Activated gamma-delta T cell treated with Interleukin-2 at 50 U/mL for 16 hours (primary cell): ENCODE data around the gene CCT8.
"Not testable (repeated sequence)": the region's sequence is repeated elsewhere in the genome, so short reads cannot be mapped to it uniquely, and the experiment has no call there.

Experiments
- DNase-seq: peaks from one replicate; pipeline ENCODE4 v3.0.0-alpha.2; 2020

The CCT8 gene

DNA sequence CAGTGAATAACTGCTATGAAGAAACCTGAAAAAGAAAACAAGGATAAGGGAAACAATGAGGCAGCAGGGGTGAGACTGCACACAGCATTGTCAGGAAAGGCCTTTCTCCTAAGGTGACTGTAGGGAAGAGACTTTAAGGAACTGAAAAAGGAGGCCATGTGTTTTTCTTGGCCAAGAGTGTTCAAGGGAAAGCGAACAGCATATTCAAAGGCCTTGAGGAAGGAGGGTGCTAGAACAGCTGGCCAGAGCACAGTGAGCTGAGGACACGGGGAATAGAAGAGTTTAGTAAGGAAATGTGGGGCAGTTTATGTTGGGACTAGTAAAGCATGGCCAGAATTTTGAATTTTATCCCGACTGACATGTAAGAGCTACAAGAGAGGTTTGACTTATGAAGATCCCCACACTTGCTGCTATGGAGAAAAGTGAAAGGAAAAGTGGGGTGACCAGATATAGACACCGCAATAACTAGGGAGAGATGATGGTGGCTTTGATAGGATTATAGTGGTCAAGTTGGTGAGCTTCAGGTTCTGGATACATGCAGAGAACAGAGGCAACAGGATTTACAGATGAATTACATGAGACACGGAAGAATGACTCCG lies 55.7 kb downstream of the CCT8 start:
- DNase-seq: no peak

- DNase-seq: not testable (repeated sequence)
Observed at GRCh38 chr21:29011236-29011635, 62.2 kb downstream of the CCT8 start.

- DNase-seq: no peak
Observed at GRCh38 chr21:29008367-29008766, 65.1 kb downstream of the CCT8 start.

DNA sequence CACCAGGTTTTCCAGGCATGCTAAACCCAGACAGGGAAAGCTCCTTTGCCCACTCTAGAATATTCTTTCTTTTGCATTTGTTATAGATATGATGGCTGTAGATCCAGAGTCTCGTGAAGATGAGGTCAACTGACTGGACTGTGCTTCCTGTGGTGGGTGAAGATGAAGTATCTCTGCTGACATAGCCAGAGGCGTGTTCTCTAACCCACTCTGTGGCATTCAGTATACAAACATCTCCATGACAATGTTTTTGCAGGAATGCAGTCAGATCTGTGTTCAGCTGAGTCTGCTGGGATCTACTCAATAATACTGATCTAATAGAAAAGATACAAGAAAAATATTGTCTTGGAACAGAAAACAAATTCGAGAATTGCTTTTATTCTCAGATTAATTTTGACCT lies 65.6 kb downstream of the CCT8 start:
- DNase-seq: no peak

GRCh38 chr21:29007135-29007534 lies 66.3 kb downstream of the CCT8 start:
- no peak for DNase-seq
